HCT116 (cell line): Measurements from ENCODE around the gene C4orf36. TPM values are rescaled to one million over a fixed set of nuclear protein-coding genes. Genes with fewer than 3 reads are reported as not detected.

Experiments
- ATAC-seq: fragments of 200-7000 bp; cut with Tn5 transposase; 2 replicates; pipeline ENCODE4 v1.9.1; 2020; ENCODE audit warnings: mild to moderate bottlenecking, moderate library complexity
- BruUV-seq: library from RNA; stranded (reverse); fragments of 400-500 nt; replicated peaks from 2 replicates; lab custom pipeline; 2021; lab: Mats Ljungman, UMichigan
- CTCF ChIA-PET: fragments of 300-600 bp; sonication (Branson Sonifier 250); formaldehyde crosslinking; loops from one replicate; lab custom pipeline; 2021; ENCODE audit warnings: antibody characterized with exemption; lab: Charles Lee
- POLR2A ChIA-PET: fragments of 300-600, 350-600 bp; sonication (Branson Sonifier 250); formaldehyde crosslinking; loops from one replicate; lab custom pipeline; 2021; ENCODE audit warnings: antibody characterized with exemption; lab: Charles Lee
- RAD21 ChIA-PET, 2 experiments: fragments of 300-600 bp; sonication (Branson Sonifier 250); formaldehyde crosslinking; loops; one replicate each; lab custom pipeline; 2023; ENCODE audit warnings: low total read pairs in 2 of 2; ENCODE audit not compliant: uncharacterized antibody in 2 of 2, unreplicated experiment in 2 of 2, low non-redundant PET in 1 of 2; lab: Charles Lee
- DNase-seq: peaks from one replicate; pipeline ENCODE4 v3.0.0-alpha.2; 2010; ENCODE audit warnings: low read depth, low spot score
- H2AFZ ChIP-seq: fragments of 200-600 bp; shearing (Covaris generic), sonication (generic); 2 replicates; pipeline ENCODE4 v1.6.1; 2017; ENCODE audit warnings: low read depth, mixed run types, mixed read lengths, antibody characterized with exemption, low read length; ENCODE audit not compliant: poor library complexity, severe bottlenecking
- H3K27ac ChIP-seq: 2 replicates; pipeline ENCODE4 v1.5.1; 2012; ENCODE audit warnings: low read depth, low read length
- H3K27me3 ChIP-seq: fragments of 200-600 bp; sonication (generic); 2 replicates; pipeline ENCODE4 v1.6.1; 2016; ENCODE audit warnings: mixed run types, low read length, mixed read lengths; ENCODE audit not compliant: insufficient read depth
- H3K36me3 ChIP-seq, 2 experiments: fragments of 200-500 bp in 1 of 2; fragments of 200-600 bp in 1 of 2; sonication (Bioruptor generic) in 1 of 2; sonication (generic) in 1 of 2; 2 replicates each; pipeline versions ENCODE4 v1.5.1 to v1.6.1; 2014 to 2016; ENCODE audit warnings: low read length in 2 of 2, inconsistent platforms in 1 of 2, mixed read lengths in 1 of 2, mixed run types in 1 of 2; ENCODE audit not compliant: insufficient read depth in 2 of 2, control insufficient read depth in 1 of 2
- H3K4me1 ChIP-seq, 2 experiments: fragments of 200-600 bp in 1 of 2; sonication (generic) in 1 of 2; 2 replicates each; pipeline versions ENCODE4 v1.5.1 to v1.6.1; 2012 to 2017; ENCODE audit warnings: low read length in 2 of 2, inconsistent platforms in 1 of 2, mild to moderate bottlenecking in 1 of 2, mixed read lengths in 1 of 2, mixed run types in 1 of 2, moderate library complexity in 1 of 2; ENCODE audit not compliant: insufficient read depth in 2 of 2, control insufficient read depth in 1 of 2
- H3K4me2 ChIP-seq: fragments of 200-600 bp; sonication (generic); 2 replicates; pipeline ENCODE4 v1.6.1; 2017; ENCODE audit warnings: mixed run types, low read length, mixed read lengths
- H3K4me3 ChIP-seq, 2 experiments: fragments of 200-600 bp in 1 of 2; sonication (generic) in 1 of 2; replicated peaks in 1 of 2; 2 replicates each; pipeline ENCODE4 v1.5.1; 2011 to 2016; ENCODE audit warnings: low read length in 2 of 2, control low read depth in 1 of 2, low read depth in 1 of 2, mild to moderate bottlenecking in 1 of 2, mixed read lengths in 1 of 2, mixed run types in 1 of 2
- H3K79me2 ChIP-seq: fragments of 200-600 bp; sonication (generic); 2 replicates; pipeline ENCODE4 v1.6.1; 2017; ENCODE audit warnings: mild to moderate bottlenecking, mixed run types, low read length, moderate library complexity, mixed read lengths; ENCODE audit not compliant: insufficient read depth
- H3K9ac ChIP-seq: fragments of 200-600 bp; sonication (generic); 2 replicates; pipeline ENCODE4 v1.6.1; 2016; ENCODE audit warnings: low read length, mixed read lengths
- H3K9me2 ChIP-seq: fragments of 200-600 bp; sonication (generic), shearing (Covaris generic); 2 replicates; pipeline ENCODE4 v1.6.1; 2017; ENCODE audit warnings: mixed run types, mild to moderate bottlenecking, moderate library complexity; ENCODE audit not compliant: insufficient read depth
- H3K9me3 ChIP-seq, 2 experiments: fragments of 200-500 bp in 1 of 2; fragments of 200-600 bp in 1 of 2; sonication (Bioruptor generic) in 1 of 2; sonication (generic) in 1 of 2; 2 replicates each; pipeline ENCODE4 v1.6.1; 2014 to 2017; ENCODE audit warnings: low read length in 2 of 2, mixed read lengths in 2 of 2, inconsistent platforms in 1 of 2, low read depth in 1 of 2, mild to moderate bottlenecking in 1 of 2, mixed run types in 1 of 2, moderate library complexity in 1 of 2; ENCODE audit not compliant: control insufficient read depth in 1 of 2, insufficient read depth in 1 of 2
- H4K20me1 ChIP-seq: fragments of 200-600 bp; sonication (generic), shearing (Covaris generic); 2 replicates; pipeline ENCODE4 v1.6.1; 2017; ENCODE audit warnings: mixed run types, mild to moderate bottlenecking, moderate library complexity; ENCODE audit not compliant: insufficient read depth
- ATF3 ChIP-seq: IDR thresholded peaks from 2 replicates; pipeline ENCODE4 v1.6.1; 2012
- CEBPB ChIP-seq: IDR thresholded peaks from 2 replicates; pipeline ENCODE4 v1.6.1; 2012; ENCODE audit warnings: low read depth
- EGR1 ChIP-seq: IDR thresholded peaks from 2 replicates; pipeline ENCODE4 v1.6.1; 2012; ENCODE audit warnings: low read depth
- EZH2phosphoT487 ChIP-seq: fragments of 200-600 bp; IDR thresholded peaks from 2 replicates; pipeline ENCODE4 v1.6.1; 2018; ENCODE audit warnings: antibody characterized with exemption, borderline replicate concordance
- POLR2A ChIP-seq: IDR thresholded peaks from 2 replicates; pipeline ENCODE4 v1.7.0; 2011; ENCODE audit warnings: borderline replicate concordance; ENCODE audit not compliant: insufficient read depth, insufficient read length; ENCODE audit errors: extremely low read depth
- RAD21 ChIP-seq: IDR thresholded peaks from 2 replicates; pipeline ENCODE4 v1.6.1; 2012; ENCODE audit warnings: low read depth, mild to moderate bottlenecking
- REST ChIP-seq: IDR thresholded peaks from 2 replicates; pipeline ENCODE4 v1.6.1; 2012; ENCODE audit warnings: low read depth
- SRF ChIP-seq: IDR thresholded peaks from 2 replicates; pipeline ENCODE4 v1.6.1; 2012; ENCODE audit warnings: low read depth
- TCF7L2 ChIP-seq: IDR thresholded peaks from 2 replicates; pipeline ENCODE4 v1.7.0; 2011; ENCODE audit warnings: borderline replicate concordance, inconsistent platforms; ENCODE audit not compliant: insufficient read depth, insufficient read length; ENCODE audit errors: extremely low read depth
- YY1 ChIP-seq: IDR thresholded peaks from 2 replicates; pipeline ENCODE4 v1.6.1; 2011; ENCODE audit warnings: low read length, low read depth, moderate library complexity, mild to moderate bottlenecking; ENCODE audit not compliant: insufficient replicate concordance; ENCODE audit errors: extremely low read depth
- ZBTB33 ChIP-seq: IDR thresholded peaks from 2 replicates; pipeline ENCODE4 v1.6.1; 2011; ENCODE audit warnings: mild to moderate bottlenecking, low read length, moderate library complexity; ENCODE audit not compliant: insufficient replicate concordance; ENCODE audit errors: extremely low read depth
- ZFX ChIP-seq: fragments of 450-650 bp; IDR thresholded peaks from 2 replicates; pipeline ENCODE4 v1.6.1; 2017
- ZNF274 ChIP-seq: fragments of 200-500 bp; sonication (Bioruptor generic); IDR thresholded peaks from 2 replicates; pipeline ENCODE4 v1.6.1; 2014; ENCODE audit warnings: mild to moderate bottlenecking, low read depth, low read length, inconsistent platforms
- intact Hi-C: fragments of 100-400 bp; cut with micrococcal nuclease; formaldehyde crosslinking; loops from 2 replicates; pipeline ENCODE4 v1.10.0; 2022
- total RNA-seq: library from RNA; stranded (reverse); gene quantifications from one replicate; pipeline ENCODE4 v1.2.1, GENCODE V29; 2021; ENCODE audit not compliant: unreplicated experiment
- TF ChIP-seq, protein P1 (sequence below): IDR thresholded peaks from 2 replicates; pipeline ENCODE4 v1.6.1; 2012

The C4orf36 gene
- total RNA-seq, 1 experiment from 2014 or later, result 1.8 TPM

GRCh38 chr4:86909546-86910295, 17.5 kb upstream of the C4orf36 start:
- Histone ChIP-seq H3K9me3 (no peaks in the 10 kb centered on the region), H3K27ac (no peak overlapping the region), H3K9ac (no peak overlapping the region), H3K36me3 (no peaks in the 10 kb centered on the region), H2AFZ (no peak overlapping the region), H3K4me2 (no peak overlapping the region), H3K4me1 (peaks cover 0 to 1% of the 10 kb centered on the region in 2 experiments; a peak in 1 of 4 replicates), H3K9me2 (no peaks in the 10 kb centered on the region)
- POLR2A ChIA-PET, result no interaction called here
- no TSS peak for BruUV-seq
- CTCF ChIA-PET, result interaction anchor here (2.4 to 3.6 kb wide), 2 partner anchors 13 to 414 kb away, joined by 7 to 13 read pairs; no protein-coding TSS in a partner anchor
- ATAC-seq (no peak), DNase-seq (no peak)
- intact Hi-C loops, result no loop called here
- TF ChIP-seq RAD21 (no peak), ZFX (no peak), YY1 (no peak), POLR2A (no peak), CEBPB (no peak), ATF3 (no peak)
- TF ChIP-seq, all 23 proteins: peak for 0
- no peaks in the 10 kb centered on the region for H4K20me1 ChIP-seq
- no peaks in the 10 kb centered on the region for H3K79me2 ChIP-seq
- RAD21 ChIA-PET, result no interaction called here
- no peaks in the 10 kb centered on the region for H3K27me3 ChIP-seq
- no peak overlapping the region for H3K4me3 ChIP-seq

- intact Hi-C loops, result no loop called here
- no peaks in the 10 kb centered on the region for H3K27me3 ChIP-seq
- no peaks in the 10 kb centered on the region for H3K36me3 ChIP-seq
- H3K79me2 ChIP-seq, result no peaks in the 10 kb centered on the region
- H3K9me3 ChIP-seq, result no peaks in the 10 kb centered on the region
- peaks cover 3% of the 10 kb centered on the region in 2 experiments; a peak in 2 of 4 replicates for H3K4me1 ChIP-seq
- H3K9ac ChIP-seq, result no peak overlapping the region
- H4K20me1 ChIP-seq, result no peaks in the 10 kb centered on the region
- no peaks in the 10 kb centered on the region for H3K9me2 ChIP-seq
- H3K27ac ChIP-seq, result no peak overlapping the region
- ChIA-PET RAD21 (no interaction called here), CTCF (no interaction called here), POLR2A (no interaction called here)
- no TSS peak for BruUV-seq
- ATAC-seq (no peak), DNase-seq (no peak)
- no peak overlapping the region for H3K4me3 ChIP-seq
- no peak overlapping the region for H2AFZ ChIP-seq
- H3K4me2 ChIP-seq, result no peak overlapping the region
- TF ChIP-seq, protein P1, sequence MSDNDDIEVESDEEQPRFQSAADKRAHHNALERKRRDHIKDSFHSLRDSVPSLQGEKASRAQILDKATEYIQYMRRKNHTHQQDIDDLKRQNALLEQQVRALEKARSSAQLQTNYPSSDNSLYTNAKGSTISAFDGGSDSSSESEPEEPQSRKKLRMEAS, result no peak
- TF ChIP-seq ZBTB33, result no peak
- no peak for TF ChIP-seq YY1
- no peak for TF ChIP-seq SRF
- no peak for TF ChIP-seq TCF7L2
- TF ChIP-seq ZNF274, result no peak
- TF ChIP-seq EGR1, result no peak
- TF ChIP-seq EZH2phosphoT487, result no peak
- no peak for TF ChIP-seq REST
These were observed 16.0 kb upstream of the C4orf36 start for GRCh38 chr4:86908251-86908657.
